GM19468 (cell line): ENCODE data around the gene GRM7.

Experiments used
- ATAC-seq: cut with Tn5 transposase; IDR thresholded peaks from one replicate; pipeline ENCODE4 v1.9.1; 2021; ENCODE audit warnings: mild to moderate bottlenecking, moderate library complexity, moderate number of reproducible peaks; ENCODE audit not compliant: unreplicated experiment; ENCODE audit errors: extremely low read depth

The GRM7 gene

DNA sequence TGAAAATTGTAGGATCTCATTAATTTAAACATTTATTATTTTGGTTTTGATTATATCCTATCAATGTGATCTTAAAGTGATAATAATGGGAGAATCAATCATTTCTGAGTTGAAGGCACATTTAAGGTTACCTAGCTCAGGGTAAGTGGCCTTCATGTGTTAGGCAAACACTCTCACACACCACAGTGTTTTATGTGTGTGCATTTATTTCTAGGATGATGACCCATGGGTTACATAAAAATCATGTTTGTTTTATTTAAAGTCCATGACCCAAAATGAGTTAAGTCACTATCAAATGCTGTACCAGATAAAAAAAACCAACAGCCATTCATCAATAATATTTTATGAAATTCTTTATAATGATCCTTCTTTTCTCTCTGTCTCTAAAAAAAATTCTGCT, 520.8 kb downstream of the GRM7 start:
- no peak for ATAC-seq

DNA sequence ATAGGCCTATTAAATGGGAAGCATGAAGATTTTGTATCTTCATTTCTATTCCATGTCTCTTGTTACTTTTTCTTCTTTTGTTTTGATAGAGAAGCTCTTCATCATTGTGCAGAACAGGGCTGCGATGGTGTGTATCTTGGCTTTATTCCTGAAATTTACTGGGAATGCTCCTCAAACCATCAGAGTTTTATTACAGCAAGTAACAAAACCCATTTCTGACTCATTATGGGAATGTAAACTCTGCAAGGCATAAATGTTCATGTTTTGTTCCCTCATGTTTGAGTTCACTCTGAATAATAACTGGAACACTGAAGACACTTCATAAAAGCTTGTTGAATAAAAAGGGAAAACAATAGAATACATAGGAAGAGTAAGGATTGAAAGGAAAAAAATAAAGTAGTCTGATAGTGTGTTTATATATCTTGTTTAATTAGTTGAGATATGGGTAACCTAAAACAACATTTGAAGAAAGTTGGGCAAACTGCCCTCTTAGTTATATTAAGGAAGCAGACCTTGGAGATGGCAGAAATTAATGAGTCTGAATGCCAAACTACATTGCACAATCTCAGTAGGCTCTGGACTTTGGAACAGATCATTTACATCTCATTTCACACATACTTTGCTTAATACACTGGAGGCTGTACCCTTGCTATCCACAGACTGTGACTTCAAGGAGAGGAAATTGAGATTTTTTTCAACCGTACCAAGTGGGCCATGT, 521.5 kb downstream of the GRM7 start:
- ATAC-seq = no peak

DNA sequence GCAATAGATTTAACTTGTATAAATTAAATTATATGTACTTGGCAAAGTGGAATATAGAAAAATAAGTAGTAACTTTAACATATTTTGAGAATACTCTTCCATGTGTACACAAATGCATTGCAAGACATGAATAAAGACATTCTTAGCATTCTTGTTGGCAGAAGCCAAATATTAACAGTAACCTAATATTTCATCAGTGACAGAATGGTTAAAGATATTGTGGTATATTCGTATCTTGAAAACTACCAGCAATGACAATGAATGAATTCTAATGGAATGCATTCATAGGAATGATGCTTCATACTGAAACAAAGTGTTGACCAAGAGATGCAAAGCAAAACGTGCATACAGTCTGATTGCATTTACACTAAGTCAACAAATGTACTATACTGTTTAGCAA, 524.7 kb downstream of the GRM7 start:
- ATAC-seq = no peak

DNA sequence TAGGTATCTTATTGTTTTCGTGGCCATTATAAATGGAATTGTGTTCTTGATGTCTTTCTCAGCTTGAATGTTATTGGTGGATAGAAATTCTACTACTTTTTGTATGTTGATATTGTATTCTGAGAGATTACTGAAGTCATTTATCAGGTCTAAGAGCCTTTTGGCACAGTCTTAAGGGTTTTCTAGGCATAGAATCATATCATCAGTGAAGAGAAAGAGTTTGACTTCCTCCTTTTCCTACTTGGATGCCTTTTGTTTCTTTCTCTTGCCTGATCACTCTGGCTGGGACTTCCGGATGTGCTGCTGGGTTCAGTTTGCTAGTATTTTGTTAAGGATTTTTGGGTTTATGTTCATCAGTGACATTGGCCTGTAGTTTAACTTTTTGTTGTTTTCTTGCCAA, 527.1 kb downstream of the GRM7 start:
- ATAC-seq = no peak

DNA sequence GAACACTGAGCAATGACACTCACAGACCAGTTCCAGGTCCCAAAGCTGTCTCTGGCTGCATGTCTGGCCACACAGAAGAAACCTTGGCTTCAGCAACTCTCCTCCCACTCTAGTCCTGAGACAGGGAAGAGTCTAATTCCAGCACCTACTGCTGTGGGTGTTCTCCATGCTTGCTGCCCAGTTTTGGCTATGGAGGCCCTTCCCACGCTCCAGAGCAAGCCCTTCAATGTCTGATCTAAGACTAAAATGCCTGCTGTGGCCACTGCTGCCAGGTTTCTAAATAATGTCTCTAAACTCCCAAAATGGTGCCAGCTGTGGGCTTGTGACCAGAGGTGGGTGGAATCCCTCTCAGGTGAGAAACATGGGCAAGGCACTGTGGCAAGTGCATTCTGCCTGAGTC, 531.3 kb downstream of the GRM7 start:
- no peak for ATAC-seq

GRCh38 chr3:7393944-7394605, 533.2 kb downstream of the GRM7 start:
- no peak for ATAC-seq

DNA sequence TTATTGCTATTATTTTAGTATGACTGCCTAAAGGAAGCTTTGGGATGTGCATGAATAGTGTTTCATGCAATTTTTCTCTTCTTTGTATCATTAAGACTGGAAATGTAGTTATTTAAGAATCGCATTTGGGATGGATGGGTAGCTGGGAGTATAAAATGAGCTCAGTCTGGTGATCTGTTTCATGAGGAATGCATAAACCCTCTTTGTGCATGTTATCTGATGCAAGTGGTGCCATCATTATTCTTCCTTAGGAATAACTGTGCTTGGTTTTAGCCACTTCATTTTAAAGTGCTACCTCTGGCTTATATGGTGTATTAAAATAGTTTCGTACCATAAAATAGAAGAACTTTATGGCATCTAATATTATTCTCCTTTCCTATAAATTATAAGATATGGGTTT, 535.6 kb downstream of the GRM7 start:
- no peak for ATAC-seq

GRCh38 chr3:7397097-7397496, 536.2 kb downstream of the GRM7 start:
- ATAC-seq = no peak

DNA sequence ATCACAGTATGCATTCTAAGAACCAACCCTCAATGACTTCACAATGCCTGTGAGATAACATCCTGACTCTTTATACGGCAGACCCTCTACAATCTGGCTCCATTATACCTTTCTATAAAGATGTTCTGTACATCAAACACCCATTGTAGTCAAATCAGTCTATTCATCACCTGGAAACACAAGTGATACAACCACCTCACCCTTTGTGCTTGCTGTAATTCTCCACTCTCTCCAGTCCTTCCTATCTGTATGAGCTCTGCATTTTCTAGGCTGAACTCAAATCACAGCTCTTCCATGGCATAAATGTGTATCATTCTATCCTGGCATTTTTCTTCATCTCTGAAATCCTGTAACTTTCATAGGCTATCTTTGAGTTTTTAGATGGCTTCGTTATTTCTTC, 539.4 kb downstream of the GRM7 start:
- no peak for ATAC-seq

- no peak for ATAC-seq
Measured at GRCh38 chr3:7401418-7401817, 540.5 kb downstream of the GRM7 start.

DNA sequence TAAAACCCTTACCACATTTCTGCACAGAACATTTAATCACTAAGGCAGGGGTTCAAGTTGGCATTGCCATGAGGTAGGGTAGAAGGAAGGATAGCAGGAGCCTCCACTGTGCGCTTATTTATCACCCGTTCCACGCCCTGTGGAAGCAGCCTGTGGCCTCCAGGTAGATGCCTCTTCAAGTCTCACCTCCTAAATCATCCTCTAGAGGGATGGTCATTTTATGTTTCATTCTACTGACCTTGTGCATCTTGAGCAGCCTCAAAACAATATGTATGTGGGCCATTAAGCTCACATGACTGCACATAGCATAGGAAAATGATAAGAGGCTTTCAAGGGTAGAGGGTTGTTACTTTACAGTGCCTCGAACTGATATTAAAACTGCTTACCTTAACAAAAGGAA, 546.2 kb downstream of the GRM7 start:
- ATAC-seq = no peak

GRCh38 chr3:7410782-7411181, 549.9 kb downstream of the GRM7 start:
- no peak for ATAC-seq

- no peak for ATAC-seq
Measured at GRCh38 chr3:7421065-7421464, 560.1 kb downstream of the GRM7 start.

DNA sequence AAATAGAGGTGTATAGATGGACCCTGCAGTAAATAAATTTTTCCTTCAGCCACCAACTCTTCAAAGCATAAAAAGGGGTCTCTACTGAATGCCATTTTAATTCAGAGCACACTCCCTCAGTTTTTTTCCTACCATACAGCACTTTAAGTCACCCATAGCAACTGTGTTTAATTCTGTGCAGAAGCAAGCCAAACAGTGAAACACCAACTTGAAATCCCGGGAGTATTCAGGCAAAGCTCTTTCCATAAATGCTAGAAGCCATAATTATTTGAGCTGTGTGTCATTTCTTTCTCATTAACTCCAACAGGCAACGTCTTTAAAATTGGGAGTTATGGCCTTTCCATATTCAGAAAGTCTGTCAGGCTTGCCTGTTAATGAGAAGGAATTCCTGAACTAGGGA, 562.1 kb downstream of the GRM7 start:
- no peak for ATAC-seq

DNA sequence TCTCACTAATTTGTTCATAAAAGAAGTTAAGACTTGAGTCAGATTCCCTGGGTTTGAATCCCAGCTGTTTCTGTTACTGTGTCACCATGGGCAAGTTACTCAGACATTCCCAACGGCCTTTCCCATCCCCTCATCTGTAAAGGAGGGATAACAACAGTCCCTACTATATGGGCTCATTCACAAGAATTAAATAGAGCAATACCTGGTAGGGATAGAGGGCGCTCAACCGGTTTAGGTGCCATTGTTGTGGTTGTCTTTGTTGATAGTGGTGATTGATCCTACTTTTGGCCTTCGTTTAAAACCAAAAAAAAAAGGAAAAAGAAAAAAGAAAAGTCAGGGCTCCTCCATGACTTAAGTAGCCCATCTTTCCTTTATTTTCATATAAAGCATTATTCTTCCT, 563.1 kb downstream of the GRM7 start:
- ATAC-seq = no peak

GRCh38 chr3:7428206-7428718, 567.3 kb downstream of the GRM7 start:
- ATAC-seq = no peak

- ATAC-seq = no peak
Measured at GRCh38 chr3:7432610-7433009, 571.7 kb downstream of the GRM7 start.

- ATAC-seq = no peak
Measured at GRCh38 chr3:7433073-7433472, 572.2 kb downstream of the GRM7 start.

DNA sequence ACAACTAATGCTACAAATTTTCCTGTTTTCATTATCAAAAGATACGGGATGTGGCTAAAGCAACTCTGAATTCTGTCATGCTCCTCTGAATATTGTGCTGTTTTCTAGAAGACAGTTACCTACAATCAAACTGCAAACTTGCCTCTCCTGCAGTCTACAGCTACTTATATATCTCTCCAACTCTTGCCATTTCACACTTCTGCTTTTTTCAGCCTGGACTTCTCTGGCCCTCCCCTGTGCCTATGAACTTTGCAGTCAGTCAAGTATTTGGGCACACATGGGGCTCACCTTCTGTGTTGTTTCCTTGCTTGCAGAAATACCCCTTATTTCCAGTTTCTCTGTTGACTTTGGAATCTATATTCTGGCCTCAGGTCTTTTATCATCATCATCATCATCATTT, 575.6 kb downstream of the GRM7 start:
- ATAC-seq = no peak

DNA sequence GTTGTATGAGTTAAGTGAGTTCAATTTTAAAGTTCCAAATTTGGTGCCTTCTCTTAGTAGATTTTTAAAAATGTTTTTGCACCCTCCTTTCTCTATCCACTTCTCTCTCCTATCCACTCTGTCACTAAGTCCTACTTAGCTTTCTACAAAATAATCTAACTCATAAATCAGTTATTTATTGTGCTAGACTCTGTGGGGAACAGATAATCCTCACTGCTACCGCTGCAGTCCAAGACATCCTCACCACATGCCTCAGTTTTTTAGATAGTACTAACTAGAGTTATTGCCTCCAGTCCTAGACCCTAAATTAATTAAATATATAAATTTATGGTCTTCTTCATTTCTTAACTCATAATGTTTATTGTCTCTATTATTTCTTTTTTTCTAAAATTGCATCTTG, 576.3 kb downstream of the GRM7 start:
- ATAC-seq = no peak

GRCh38 chr3:7439101-7439680, 578.3 kb downstream of the GRM7 start:
- no peak for ATAC-seq

DNA sequence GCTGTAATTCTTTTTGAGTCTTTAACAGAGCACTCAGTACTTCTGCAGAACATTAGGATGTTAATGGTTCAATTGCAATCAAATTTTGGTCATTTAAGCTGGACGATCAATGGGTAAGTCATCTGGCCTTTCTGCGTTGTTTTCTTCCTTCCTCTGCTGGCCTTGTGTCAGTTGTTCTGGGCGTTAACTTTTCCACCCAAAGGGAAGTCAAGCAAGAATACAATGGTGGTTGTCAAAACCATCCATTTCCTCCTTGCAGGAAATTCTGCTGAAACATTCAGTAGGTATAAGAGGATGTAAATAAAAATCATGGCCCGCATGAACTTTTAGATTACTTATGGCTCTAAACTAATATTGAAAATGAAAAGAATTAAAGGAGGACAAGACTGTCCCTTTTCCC, 584.0 kb downstream of the GRM7 start:
- no peak for ATAC-seq
